ENCODE measurements around the gene MEIS3. TPM values are rescaled to one million over a fixed set of nuclear protein-coding genes. Genes with fewer than 3 reads are reported as not detected.

The MEIS3 gene
- total RNA-seq, 1 donor from 2014 or later, result 11.3 TPM

DNA sequence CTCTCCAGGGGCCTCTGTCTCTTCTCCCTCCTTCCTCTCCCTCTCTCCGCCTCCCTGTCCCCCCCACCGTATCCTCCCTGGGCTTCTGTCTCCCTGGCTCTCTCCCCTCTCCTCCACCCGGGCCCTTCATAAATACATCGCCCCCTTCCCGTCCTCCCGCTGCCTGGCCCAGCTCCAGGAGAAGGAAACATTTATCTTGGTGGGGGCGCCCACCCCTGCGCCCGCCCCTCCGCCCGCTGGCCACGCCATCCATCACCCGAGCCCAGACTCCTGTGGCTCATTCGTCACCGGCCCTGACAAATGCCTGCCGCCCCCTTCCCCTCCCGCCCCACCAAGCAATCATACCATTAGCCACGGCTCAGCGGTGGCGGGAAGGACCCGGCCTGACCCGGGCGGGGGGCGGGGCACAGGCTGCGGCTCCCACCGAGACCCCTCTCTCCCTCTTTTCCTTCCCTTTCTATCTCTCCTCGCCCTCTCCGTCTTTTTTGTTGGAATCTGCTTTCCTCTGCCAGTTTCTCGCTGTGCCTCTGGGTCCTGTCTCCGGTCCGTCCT lies 2.6 kb upstream of the MEIS3 start:
- Histone ChIP-seq H3K36me3 (ENCODE audit: control insufficient read depth, insufficient read depth, low read length) (no peaks in the 10 kb centered on the region), H3K4me3 (ENCODE audit: low read depth, low read length) (no peak overlapping the region), H3K27me3 (ENCODE audit: control insufficient read depth, insufficient read depth, low read length) (peaks cover 51% of the 10 kb centered on the region)
- no peak for FAIRE-seq
- DNase-seq (ENCODE audit: low read depth), result no peak
- TF ChIP-seq, protein P1, sequence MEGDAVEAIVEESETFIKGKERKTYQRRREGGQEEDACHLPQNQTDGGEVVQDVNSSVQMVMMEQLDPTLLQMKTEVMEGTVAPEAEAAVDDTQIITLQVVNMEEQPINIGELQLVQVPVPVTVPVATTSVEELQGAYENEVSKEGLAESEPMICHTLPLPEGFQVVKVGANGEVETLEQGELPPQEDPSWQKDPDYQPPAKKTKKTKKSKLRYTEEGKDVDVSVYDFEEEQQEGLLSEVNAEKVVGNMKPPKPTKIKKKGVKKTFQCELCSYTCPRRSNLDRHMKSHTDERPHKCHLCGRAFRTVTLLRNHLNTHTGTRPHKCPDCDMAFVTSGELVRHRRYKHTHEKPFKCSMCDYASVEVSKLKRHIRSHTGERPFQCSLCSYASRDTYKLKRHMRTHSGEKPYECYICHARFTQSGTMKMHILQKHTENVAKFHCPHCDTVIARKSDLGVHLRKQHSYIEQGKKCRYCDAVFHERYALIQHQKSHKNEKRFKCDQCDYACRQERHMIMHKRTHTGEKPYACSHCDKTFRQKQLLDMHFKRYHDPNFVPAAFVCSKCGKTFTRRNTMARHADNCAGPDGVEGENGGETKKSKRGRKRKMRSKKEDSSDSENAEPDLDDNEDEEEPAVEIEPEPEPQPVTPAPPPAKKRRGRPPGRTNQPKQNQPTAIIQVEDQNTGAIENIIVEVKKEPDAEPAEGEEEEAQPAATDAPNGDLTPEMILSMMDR (IDR thresholded peaks at IDR 0.05; ENCODE audit: insufficient read depth, low read length, severe bottlenecking), result no peak

DNA sequence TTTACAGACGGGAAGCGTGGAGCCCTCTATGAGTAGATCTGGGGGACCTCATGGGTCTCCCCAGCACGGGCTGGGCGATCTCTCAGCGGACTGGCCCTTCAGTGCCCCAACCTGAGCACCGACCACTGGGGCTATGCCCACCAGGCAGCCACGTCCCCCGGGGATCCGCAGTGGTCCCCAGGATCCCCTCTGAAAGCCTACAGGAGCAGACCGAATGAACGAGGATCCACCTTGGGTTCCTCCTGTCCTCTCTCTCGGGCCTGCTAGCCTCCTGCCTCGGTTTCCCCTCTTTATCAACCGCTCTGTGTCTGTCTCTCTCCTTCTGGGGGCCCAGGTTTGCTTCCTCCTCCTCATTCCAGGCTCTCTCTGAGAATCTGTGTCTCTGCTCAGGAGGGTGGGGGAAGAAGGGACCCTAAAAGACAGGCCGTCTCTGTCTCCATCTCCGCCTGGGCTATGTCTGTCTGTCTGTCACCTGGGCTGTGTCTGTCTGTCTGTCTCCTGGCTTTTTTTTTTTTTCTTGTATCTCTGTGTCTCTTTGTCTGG lies 2.0 kb upstream of the MEIS3 start:
- DNase-seq (ENCODE audit: low read depth) (no peak), FAIRE-seq (no peak)
- TF ChIP-seq, protein P1 (IDR thresholded peaks at IDR 0.05; ENCODE audit: insufficient read depth, low read length, severe bottlenecking), result no peak
- Histone ChIP-seq H3K27me3 (ENCODE audit: control insufficient read depth, insufficient read depth, low read length) (peaks cover 55% of the 10 kb centered on the region), H3K36me3 (ENCODE audit: control insufficient read depth, insufficient read depth, low read length) (no peaks in the 10 kb centered on the region), H3K4me3 (ENCODE audit: low read depth, low read length) (no peak overlapping the region)

- H3K36me3 ChIP-seq (ENCODE audit: control insufficient read depth, insufficient read depth, low read length), result no peaks in the 10 kb centered on the region
- no peak overlapping the region for H3K4me3 ChIP-seq (ENCODE audit: low read depth, low read length)
- no peak for DNase-seq (ENCODE audit: low read depth)
- FAIRE-seq, result no peak
- H3K27me3 ChIP-seq (ENCODE audit: control insufficient read depth, insufficient read depth, low read length), result peaks cover 63% of the 10 kb centered on the region
- TF ChIP-seq, protein P1 (IDR thresholded peaks at IDR 0.05; ENCODE audit: insufficient read depth, low read length, severe bottlenecking), result no peak
Measured at GRCh38 chr19:47419789-47420188, 462 bp upstream of the MEIS3 start.

DNA sequence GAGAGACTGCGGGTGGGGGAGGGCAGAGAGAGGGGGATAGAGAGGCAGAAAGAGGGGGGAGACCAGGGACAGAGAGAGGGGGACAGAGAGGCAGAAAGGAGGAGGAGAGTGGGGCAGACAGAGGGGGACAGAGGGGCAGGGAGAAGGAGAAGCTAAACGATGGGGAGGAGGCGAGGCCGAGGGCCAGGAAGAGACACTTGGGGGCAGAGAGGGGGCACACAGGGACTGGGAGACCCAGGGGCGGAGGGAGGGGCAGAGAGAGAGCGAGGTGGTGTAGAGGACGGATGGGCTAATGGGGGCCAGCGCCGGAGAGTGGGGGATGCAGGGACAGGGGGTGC lies 666 bp downstream of the MEIS3 start:
- TF ChIP-seq, protein P1 (IDR thresholded peaks at IDR 0.05; ENCODE audit: insufficient read depth, low read length, severe bottlenecking), result no peak
- FAIRE-seq, result no peak
- DNase-seq (ENCODE audit: low read depth), result no peak
- Histone ChIP-seq H3K27me3 (ENCODE audit: control insufficient read depth, insufficient read depth, low read length) (peaks cover 59% of the 10 kb centered on the region), H3K4me3 (ENCODE audit: low read depth, low read length) (peak overlapping the region; percentile 6), H3K36me3 (ENCODE audit: control insufficient read depth, insufficient read depth, low read length) (no peaks in the 10 kb centered on the region)

DNA sequence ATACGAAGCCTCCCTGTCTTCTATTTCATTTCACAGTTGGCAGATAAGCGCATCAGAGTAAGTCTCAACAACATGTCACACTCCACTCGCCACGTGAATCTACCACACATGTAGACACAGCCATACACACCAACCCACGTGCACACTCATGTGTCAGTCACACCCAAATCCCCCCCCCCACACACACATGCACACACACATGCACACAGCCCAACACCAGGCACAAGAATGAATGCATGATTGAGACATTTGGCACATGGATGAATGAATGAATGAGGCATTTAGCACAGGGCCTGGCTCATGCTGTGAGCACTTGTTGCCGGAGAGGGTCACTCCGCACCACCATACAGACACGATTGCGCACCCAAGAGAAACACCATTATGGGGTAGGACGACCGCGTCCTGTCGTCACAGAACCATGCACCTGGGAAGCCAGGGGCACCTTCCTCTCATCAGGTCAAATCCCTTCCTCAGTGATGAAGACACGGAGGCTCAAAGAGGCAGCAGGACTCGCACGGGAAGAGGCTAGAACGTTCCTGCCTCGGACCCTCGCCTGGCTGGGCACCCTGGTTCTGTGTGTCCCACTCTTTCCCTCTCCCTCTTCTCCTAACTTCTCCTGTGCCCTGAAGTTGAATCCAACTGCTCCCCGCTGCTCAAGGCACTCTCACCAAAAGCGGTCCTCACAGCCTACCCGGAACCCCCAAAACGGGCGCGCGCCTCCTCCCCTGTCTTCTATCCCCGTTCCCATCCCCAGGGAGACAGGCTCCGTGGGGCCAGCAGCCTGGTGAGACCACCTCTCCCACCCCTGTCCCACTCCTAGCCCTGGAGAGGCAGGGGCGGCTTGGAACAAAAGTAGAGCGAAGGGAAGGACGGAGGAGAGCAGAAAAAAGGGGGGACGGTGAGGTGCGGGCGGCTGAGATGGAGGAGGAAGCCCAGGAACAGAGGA lies 1.3 kb downstream of the MEIS3 start:
- DNase-seq (ENCODE audit: low read depth) (peak; percentile 3), FAIRE-seq (peak; percentile 98)
- Histone ChIP-seq H3K27me3 (ENCODE audit: control insufficient read depth, insufficient read depth, low read length) (peaks cover 54% of the 10 kb centered on the region), H3K4me3 (ENCODE audit: low read depth, low read length) (no peak overlapping the region), H3K36me3 (ENCODE audit: control insufficient read depth, insufficient read depth, low read length) (no peaks in the 10 kb centered on the region)
- TF ChIP-seq, protein P1 (IDR thresholded peaks at IDR 0.05; ENCODE audit: insufficient read depth, low read length, severe bottlenecking), result no peak

All from bronchial epithelial cell (primary cell).